Measurements from ENCODE around the gene MYO1D. TPM values are rescaled to one million over a fixed set of nuclear protein-coding genes. Genes with fewer than 3 reads are reported as not detected.

The MYO1D gene
- total RNA-seq, 1 donor from 2014 or later = 24.9 TPM

- DNase-seq (ENCODE audit: extremely low spot score, unreplicated experiment) = no peak
- no peaks in the 10 kb centered on the region for H3K27me3 Mint-ChIP-seq
- no peaks in the 10 kb centered on the region for H3K36me3 Mint-ChIP-seq
- H3K9me3 Mint-ChIP-seq = no peaks in the 10 kb centered on the region
- H3K4me3 Mint-ChIP-seq = no peak overlapping the region
- H3K4me1 Mint-ChIP-seq (ENCODE audit: unreplicated experiment) = no peaks in the 10 kb centered on the region
- no peak overlapping the region for H3K27ac Mint-ChIP-seq
- TF ChIP-seq CTCF (conservative IDR thresholded peaks at IDR 0.05) = no peak
Observed at GRCh38 chr17:32903774-32904673, 27.1 kb upstream of the MYO1D start.

- Mint-ChIP-seq H3K27me3 (no peaks in the 10 kb centered on the region), H3K9me3 (no peaks in the 10 kb centered on the region), H3K4me1 (ENCODE audit: unreplicated experiment) (no peaks in the 10 kb centered on the region), H3K36me3 (no peaks in the 10 kb centered on the region), H3K4me3 (no peak overlapping the region), H3K27ac (no peak overlapping the region)
- no peak for TF ChIP-seq CTCF (conservative IDR thresholded peaks at IDR 0.05)
- DNase-seq (ENCODE audit: extremely low spot score, unreplicated experiment) = no peak
Observed at GRCh38 chr17:32901743-32902142, 24.8 kb upstream of the MYO1D start.

- Mint-ChIP-seq H3K4me1 (ENCODE audit: unreplicated experiment) (no peaks in the 10 kb centered on the region), H3K27me3 (no peaks in the 10 kb centered on the region), H3K9me3 (no peaks in the 10 kb centered on the region), H3K4me3 (no peak overlapping the region), H3K36me3 (no peaks in the 10 kb centered on the region), H3K27ac (no peak overlapping the region)
- DNase-seq (ENCODE audit: extremely low spot score, unreplicated experiment) = no peak
- no peak for TF ChIP-seq CTCF (conservative IDR thresholded peaks at IDR 0.05)
Observed at GRCh38 chr17:32899236-32900013, 22.5 kb upstream of the MYO1D start.

GRCh38 chr17:32896647-32897258, 19.8 kb upstream of the MYO1D start:
- H3K27ac Mint-ChIP-seq = no peak overlapping the region

More at GRCh38 chr17:32896647-32897258, 19.8 kb upstream of the MYO1D start:
- DNase-seq (ENCODE audit: extremely low spot score, unreplicated experiment) = no peak
- no peaks in the 10 kb centered on the region for H3K9me3 Mint-ChIP-seq
- no peak overlapping the region for H3K4me3 Mint-ChIP-seq
- no peaks in the 10 kb centered on the region for H3K36me3 Mint-ChIP-seq
- no peak for TF ChIP-seq CTCF (conservative IDR thresholded peaks at IDR 0.05)
- no peaks in the 10 kb centered on the region for H3K27me3 Mint-ChIP-seq
- H3K4me1 Mint-ChIP-seq (ENCODE audit: unreplicated experiment) = no peaks in the 10 kb centered on the region
